Aorta (tissue), 5 donors: Measurements from ENCODE around the gene SLC43A2. TPM values are rescaled to one million over a fixed set of nuclear protein-coding genes. Genes with fewer than 3 reads are reported as not detected.
A peak's percentile ranks its signal among the peaks of the same experiment; 100 is the strongest.

ENCODE experiments used
- ATAC-seq: fragments of 200-7000 bp; cut with Tn5 transposase; one replicate; pipeline ENCODE4 v1.9.1; 2022; ENCODE audit warnings: moderate library complexity; ENCODE audit not compliant: low FRiP score
- DNase-seq, 2 donors: peaks; one replicate each; pipeline ENCODE4 v3.0.0-alpha.2; 2020
- H3K27ac ChIP-seq, 2 donors: one replicate each; pipeline ENCODE4 v1.5.1; 2013; ENCODE audit warnings: low read length in 2 of 2, mild to moderate bottlenecking in 2 of 2, moderate library complexity in 2 of 2, control low read depth in 1 of 2, inconsistent platforms in 1 of 2, low read depth in 1 of 2
- H3K27me3 ChIP-seq, 2 donors: one replicate each; pipeline ENCODE4 v1.6.1; 2013; ENCODE audit warnings: control low read depth in 1 of 2, low read length in 1 of 2, mild to moderate bottlenecking in 1 of 2, moderate library complexity in 1 of 2; ENCODE audit not compliant: insufficient read depth in 2 of 2, control insufficient read depth in 1 of 2
- H3K36me3 ChIP-seq, 2 donors: one replicate each; pipeline ENCODE4 v1.6.1; 2013; ENCODE audit warnings: control low read depth in 1 of 2, low read length in 1 of 2, mild to moderate bottlenecking in 1 of 2; ENCODE audit not compliant: insufficient read depth in 2 of 2, control insufficient read depth in 1 of 2
- H3K4me1 ChIP-seq, 2 donors: one replicate each; pipeline ENCODE4 v1.6.1; 2013; ENCODE audit warnings: low read length in 2 of 2, control low read depth in 1 of 2, mild to moderate bottlenecking in 1 of 2, moderate library complexity in 1 of 2; ENCODE audit not compliant: insufficient read depth in 2 of 2, control insufficient read depth in 1 of 2
- H3K4me3 ChIP-seq, 2 donors: one replicate each; pipeline ENCODE4 v1.5.1; 2013; ENCODE audit warnings: low read length in 2 of 2, control low read depth in 1 of 2, mild to moderate bottlenecking in 1 of 2
- H3K9me3 ChIP-seq: one replicate; pipeline ENCODE4 v1.6.1; 2013; ENCODE audit warnings: mild to moderate bottlenecking, low read length; ENCODE audit not compliant: control insufficient read depth
- WGBS, 2 donors: extraction: QIAGEN DNeasy Blood & Tissue Kit; methylation state at CpG; one replicate each; pipeline ENCODE4 v1.1.7; 2013; 5-methylcytosine and 5-hydroxymethylcytosine counted together
- intact Hi-C, 2 donors: fragments of 100-400 bp; cut with DNase I; formaldehyde crosslinking; loops; one replicate each; pipeline versions ENCODE4 v1.14.2 to v1.15.0; 2022
- polyA plus RNA-seq, 2 donors: library from polyadenylated mRNA; stranded (reverse); fragments of 200-250 nt; gene quantifications; one replicate each; pipeline ENCODE4 v1.2.3, GENCODE V29; 2013
- total RNA-seq, 2 donors: library from RNA; stranded (reverse); fragmentation: NEBNext Ultra II Directional; extraction: Animal tissue kit (Norgen Biotek cat#: 25700); gene quantifications; one replicate each; pipeline ENCODE4 v1.2.1, GENCODE V29; 2021
- donor health status: healthy with polysubstance abuse.
- donor health status: Bipolar disorder and iron deficiency.
- donor health status: DM: no; HTN: no; CAD: no.
- donor health status: DM: no; HTN: no; CAD: no.
- donor health status: DM: yes; HTN: yes; CAD: no.

SLC43A2 gene
- total and polyA plus RNA-seq, 4 donors: 2.1 to 25.0 (median 9.6) TPM

- no peaks in the 10 kb centered on the region for H3K4me1 ChIP-seq
- WGBS, 2 donors: 81% methylated on average over 35 of the region's 35 CpGs
- intact Hi-C loops: no loop called here
- no peak overlapping the region for H3K4me3 ChIP-seq
- H3K27me3 ChIP-seq: no peaks in the 10 kb centered on the region
- no peaks in the 10 kb centered on the region for H3K9me3 ChIP-seq
- ATAC-seq (no peak), DNase-seq (no peak)
- no peak overlapping the region for H3K27ac ChIP-seq
- H3K36me3 ChIP-seq: no peaks in the 10 kb centered on the region
These were observed 23.7 kb downstream of the SLC43A2 start for GRCh38 chr17:1604831-1605528.

- no peaks in the 10 kb centered on the region for H3K4me1 ChIP-seq
- WGBS, 2 donors: 98% methylated on average over 14 of the region's 14 CpGs
- no peaks in the 10 kb centered on the region for H3K27me3 ChIP-seq
- no peaks in the 10 kb centered on the region for H3K36me3 ChIP-seq
- H3K27ac ChIP-seq: no peak overlapping the region
- no peaks in the 10 kb centered on the region for H3K9me3 ChIP-seq
- ATAC-seq: no peak
- DNase-seq: no peak
- intact Hi-C loops: no loop called here
- no peak overlapping the region for H3K4me3 ChIP-seq
These were observed 27.1 kb downstream of the SLC43A2 start for GRCh38 chr17:1601571-1601970.

- intact Hi-C loops: no loop called here
- DNase-seq (no peak), ATAC-seq (no peak)
- H3K9me3 ChIP-seq: no peaks in the 10 kb centered on the region
- no peaks in the 10 kb centered on the region for H3K4me1 ChIP-seq
- no peak overlapping the region for H3K4me3 ChIP-seq
- WGBS, 2 donors: 87 to 88% methylated on average over 8 of the region's 8 CpGs
- no peaks in the 10 kb centered on the region for H3K27me3 ChIP-seq
- H3K36me3 ChIP-seq: no peaks in the 10 kb centered on the region
- no peak overlapping the region for H3K27ac ChIP-seq
These were observed 30.1 kb downstream of the SLC43A2 start for GRCh38 chr17:1598399-1599095.

- ATAC-seq: no peak
- no peaks in the 10 kb centered on the region for H3K4me1 ChIP-seq
- no peak overlapping the region for H3K4me3 ChIP-seq
- intact Hi-C loops: no loop called here
- H3K27ac ChIP-seq: no peak overlapping the region
- DNase-seq: no peak
- H3K9me3 ChIP-seq: no peaks in the 10 kb centered on the region
- no peaks in the 10 kb centered on the region for H3K27me3 ChIP-seq
- WGBS, 2 donors: 89 to 90% methylated on average over 14 of the region's 14 CpGs
- H3K36me3 ChIP-seq: no peaks in the 10 kb centered on the region
These were observed 30.7 kb downstream of the SLC43A2 start for GRCh38 chr17:1597861-1598342.

- WGBS, 2 donors: 62 to 65% methylated on average over 5 of the region's 5 CpGs
- H3K4me1 ChIP-seq: no peaks in the 10 kb centered on the region
- intact Hi-C loops: no loop called here
- no peaks in the 10 kb centered on the region for H3K27me3 ChIP-seq
- ATAC-seq (no peak), DNase-seq (no peak)
- no peaks in the 10 kb centered on the region for H3K36me3 ChIP-seq
- H3K27ac ChIP-seq: no peak overlapping the region
- H3K9me3 ChIP-seq: no peaks in the 10 kb centered on the region
- no peak overlapping the region for H3K4me3 ChIP-seq
These were observed 35.1 kb downstream of the SLC43A2 start for GRCh38 chr17:1593630-1593931.

- Histone ChIP-seq H3K27me3 (no peaks in the 10 kb centered on the region), H3K27ac (no peak overlapping the region), H3K9me3 (no peaks in the 10 kb centered on the region), H3K36me3 (no peaks in the 10 kb centered on the region), H3K4me3 (no peak overlapping the region), H3K4me1 (no peaks in the 10 kb centered on the region)
- 50 to 57% methylated on average over 25 of the region's 25 CpGs for WGBS, 2 donors
- ATAC-seq (no peak), DNase-seq (no peak)
- intact Hi-C loops: no loop called here
These were observed 35.6 kb downstream of the SLC43A2 start for GRCh38 chr17:1592751-1593629.

- H3K4me1 ChIP-seq: no peaks in the 10 kb centered on the region
- WGBS, 2 donors: 89 to 90% methylated on average over 35 to 40 of the region's 40 CpGs
- DNase-seq: no peak
These were observed 37.1 kb downstream of the SLC43A2 start for GRCh38 chr17:1591474-1592090.

GRCh38 chr17:1590747-1591473 is 37.7 kb downstream of the SLC43A2 start:
- no peaks in the 10 kb centered on the region for H3K9me3 ChIP-seq
- no peak overlapping the region for H3K4me3 ChIP-seq
- no peaks in the 10 kb centered on the region for H3K4me1 ChIP-seq
- no peaks in the 10 kb centered on the region for H3K36me3 ChIP-seq
- H3K27me3 ChIP-seq: no peaks in the 10 kb centered on the region
- intact Hi-C loops: loop anchor here in 1 of 2 donors (1.0 kb wide), 1 partner anchor 38 kb away; no protein-coding TSS in a partner anchor
- WGBS, 2 donors: 74 to 78% methylated on average over 35 to 38 of the region's 38 CpGs
- DNase-seq (no peak), ATAC-seq (peak; percentile 23)
- H3K27ac ChIP-seq: peak overlapping the region in 1 of 2 donors; percentile 77

More at GRCh38 chr17:1591474-1592090, 37.1 kb downstream of the SLC43A2 start:
- intact Hi-C loops: no loop called here
- Histone ChIP-seq H3K27me3 (no peaks in the 10 kb centered on the region), H3K27ac (no peak overlapping the region), H3K4me3 (no peak overlapping the region), H3K36me3 (no peaks in the 10 kb centered on the region), H3K9me3 (no peaks in the 10 kb centered on the region)
- no peak for ATAC-seq
